ENCODE measurements around the gene HSPD1. TPM values are rescaled to one million over a fixed set of nuclear protein-coding genes. Genes with fewer than 3 reads are reported as not detected.

HSPD1 gene
- total RNA-seq, 1 experiment from 2014 or later = 681 TPM

DNA sequence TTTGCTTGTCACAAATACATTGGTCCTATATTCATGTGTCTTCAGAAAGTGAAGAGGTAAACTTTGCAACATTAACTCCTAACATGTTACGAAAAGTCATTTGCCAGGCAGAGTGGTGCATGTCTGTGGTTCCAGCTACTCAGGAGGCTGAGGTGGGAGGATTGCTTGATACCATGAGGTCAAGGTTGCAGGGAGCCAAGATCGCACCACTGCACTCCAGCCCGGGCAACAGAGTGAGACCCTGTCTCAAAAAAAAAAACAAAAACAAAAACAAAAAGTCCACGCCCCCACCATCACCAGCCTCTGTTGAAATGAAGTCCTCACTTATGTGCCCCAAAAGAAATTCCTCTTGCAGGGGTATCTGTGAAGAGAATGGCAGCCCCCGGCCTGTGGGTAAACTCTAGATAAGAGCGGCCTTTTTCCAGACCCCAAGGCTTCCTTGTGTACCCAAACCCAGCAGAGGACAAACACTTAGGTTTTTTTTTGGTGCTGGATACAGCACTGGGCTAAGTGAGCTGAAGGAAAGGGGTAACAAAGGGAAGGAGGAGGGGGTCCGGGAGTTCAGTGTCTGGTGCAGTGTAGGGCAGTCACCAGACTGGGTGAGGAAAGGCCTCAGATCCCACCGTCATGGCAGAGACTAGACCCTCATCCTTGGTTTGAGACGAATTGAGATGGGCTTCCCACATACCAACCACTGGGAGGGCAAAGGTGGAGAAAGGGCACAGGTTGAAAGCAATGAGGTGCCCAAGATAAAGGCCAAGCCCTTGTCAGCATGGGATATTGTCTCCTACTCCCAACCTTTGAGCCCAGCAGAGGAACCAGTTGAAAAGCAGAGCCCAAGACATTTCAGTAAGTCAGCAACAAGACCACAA is 19.2 kb downstream of the HSPD1 start:
- CTCF ChIA-PET = interaction anchor here (0.6 to 0.7 kb wide), 2 partner anchors 12 to 367 kb away, joined by 3 read pairs; no protein-coding TSS in a partner anchor
- BruUV-seq (replicated peaks) = no TSS peak
- H3K36me3 Mint-ChIP-seq (ENCODE audit: insufficient read depth, unreplicated experiment) = peaks cover 57% of the 10 kb centered on the region

DNA sequence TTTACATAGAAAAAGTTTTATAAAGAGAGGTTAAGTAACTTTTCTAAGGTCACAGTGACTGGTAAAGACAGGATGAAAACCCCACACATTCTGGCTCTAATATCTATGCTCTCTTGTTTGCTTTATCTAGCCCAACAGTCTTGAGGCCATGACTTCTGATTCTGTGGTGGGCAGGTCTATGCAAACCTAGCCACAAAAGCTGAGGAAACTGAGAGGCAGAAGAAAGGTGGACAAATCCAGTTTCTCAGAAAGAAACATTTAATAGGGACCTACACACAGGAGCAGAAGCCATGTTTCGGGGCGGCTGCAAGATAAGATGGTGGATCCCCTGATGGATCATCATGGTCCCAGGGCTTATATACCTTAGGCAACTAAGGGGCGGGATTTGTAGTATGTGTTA is 21.8 kb downstream of the HSPD1 start:
- DNase-seq (ENCODE audit: unreplicated experiment) = no peak
- ChIA-PET CTCF (interaction anchor here (0.6 to 1.0 kb wide), 2 partner anchors 19 to 409 kb away, joined by 3 to 4 read pairs; no protein-coding TSS in a partner anchor), POLR2A (interaction anchor here (1.2 to 1.3 kb wide), 2 partner anchors 18 to 21 kb away, joined by 3 to 4 read pairs; partner anchors contain the start of gene HSPD1)
- no peaks in the 10 kb centered on the region for H3K9me3 Mint-ChIP-seq (ENCODE audit: unreplicated experiment)
- no peak overlapping the region for H3K4me3 Mint-ChIP-seq (ENCODE audit: unreplicated experiment)
- TF ChIP-seq CTCF (IDR thresholded peaks at IDR 0.05; ENCODE audit: unreplicated experiment) = no peak
- no peaks in the 10 kb centered on the region for H3K4me1 Mint-ChIP-seq (ENCODE audit: insufficient read depth, unreplicated experiment)
- BruUV-seq (replicated peaks) = no TSS peak
- peaks cover 64% of the 10 kb centered on the region for H3K36me3 Mint-ChIP-seq (ENCODE audit: insufficient read depth, unreplicated experiment)
- intact Hi-C loops (cut with micrococcal nuclease) = no loop called here
- H3K27ac Mint-ChIP-seq (ENCODE audit: low read depth, unreplicated experiment) = no peak overlapping the region
- no peaks in the 10 kb centered on the region for H3K27me3 Mint-ChIP-seq (ENCODE audit: insufficient read depth, unreplicated experiment)

More for the DNA sequence above, 19.2 kb downstream of the HSPD1 start:
- TF ChIP-seq CTCF (IDR thresholded peaks at IDR 0.05; ENCODE audit: unreplicated experiment) = no peak
- intact Hi-C loops (cut with micrococcal nuclease) = no loop called here
- POLR2A ChIA-PET = interaction anchor here (0.7 kb wide), 1 partner anchor 11 kb away, joined by 3 read pairs; no protein-coding TSS in a partner anchor
- Mint-ChIP-seq H3K4me1 (ENCODE audit: insufficient read depth, unreplicated experiment) (no peaks in the 10 kb centered on the region), H3K27ac (ENCODE audit: low read depth, unreplicated experiment) (no peak overlapping the region), H3K9me3 (ENCODE audit: unreplicated experiment) (no peaks in the 10 kb centered on the region), H3K27me3 (ENCODE audit: insufficient read depth, unreplicated experiment) (no peaks in the 10 kb centered on the region), H3K4me3 (ENCODE audit: unreplicated experiment) (no peak overlapping the region)
- DNase-seq (ENCODE audit: unreplicated experiment) = no peak

GRCh38 chr2:197472166-197472565 is 27.5 kb downstream of the HSPD1 start:
- Mint-ChIP-seq H3K27ac (ENCODE audit: low read depth, unreplicated experiment) (no peak overlapping the region), H3K4me3 (ENCODE audit: unreplicated experiment) (no peak overlapping the region), H3K9me3 (ENCODE audit: unreplicated experiment) (no peaks in the 10 kb centered on the region), H3K4me1 (ENCODE audit: insufficient read depth, unreplicated experiment) (no peaks in the 10 kb centered on the region), H3K27me3 (ENCODE audit: insufficient read depth, unreplicated experiment) (no peaks in the 10 kb centered on the region), H3K36me3 (ENCODE audit: insufficient read depth, unreplicated experiment) (peaks cover 94% of the 10 kb centered on the region)
- DNase-seq (ENCODE audit: unreplicated experiment) = no peak
- intact Hi-C loops (cut with micrococcal nuclease) = no loop called here
- POLR2A ChIA-PET = no interaction called here
- no TSS peak for BruUV-seq (replicated peaks)
- CTCF ChIA-PET = interaction anchor here (0.8 kb wide), 1 partner anchor 10 kb away, joined by 3 read pairs; no protein-coding TSS in a partner anchor
- TF ChIP-seq CTCF (IDR thresholded peaks at IDR 0.05; ENCODE audit: unreplicated experiment) = no peak

DNA sequence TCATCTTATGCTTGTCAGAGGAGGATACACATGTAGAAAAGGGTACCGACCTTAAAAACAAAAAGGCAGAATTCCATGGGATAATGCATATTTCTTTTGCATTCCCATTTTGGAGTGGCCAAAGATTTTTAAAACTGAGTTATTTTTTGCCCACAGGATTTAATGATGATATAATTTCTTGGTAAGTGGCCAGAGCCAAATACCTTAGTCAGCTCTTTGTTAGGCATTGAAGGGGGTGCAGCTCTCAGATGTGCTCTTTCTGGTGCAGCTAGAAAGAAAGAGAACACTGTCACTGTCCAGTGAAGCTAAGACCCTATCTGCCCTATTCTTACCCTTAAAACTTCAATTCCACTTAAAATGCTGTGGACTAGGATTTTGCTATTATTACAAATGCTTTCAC is 35.5 kb downstream of the HSPD1 start:
- POLR2A ChIA-PET = interaction anchor here (0.6 to 1.5 kb wide), 3 partner anchors 11 to 29 kb away, joined by 3 to 6 read pairs (median 4); partner anchors contain the start of genes COQ10B and SF3B1
- H3K4me3 Mint-ChIP-seq (ENCODE audit: unreplicated experiment) = no peak overlapping the region
- BruUV-seq (replicated peaks) = no TSS peak
- no peaks in the 10 kb centered on the region for H3K27me3 Mint-ChIP-seq (ENCODE audit: insufficient read depth, unreplicated experiment)
- intact Hi-C loops (cut with micrococcal nuclease) = no loop called here
- H3K27ac Mint-ChIP-seq (ENCODE audit: low read depth, unreplicated experiment) = no peak overlapping the region
- TF ChIP-seq CTCF (IDR thresholded peaks at IDR 0.05; ENCODE audit: unreplicated experiment) = no peak
- CTCF ChIA-PET = interaction anchor here (1.0 kb wide), 1 partner anchor 9 kb away, joined by 5 read pairs; no protein-coding TSS in a partner anchor
- peaks cover 10% of the 10 kb centered on the region for H3K4me1 Mint-ChIP-seq (ENCODE audit: insufficient read depth, unreplicated experiment)
- H3K36me3 Mint-ChIP-seq (ENCODE audit: insufficient read depth, unreplicated experiment) = peaks cover 90% of the 10 kb centered on the region
- no peak for DNase-seq (ENCODE audit: unreplicated experiment)
- H3K9me3 Mint-ChIP-seq (ENCODE audit: unreplicated experiment) = no peaks in the 10 kb centered on the region

All from MCF 10A (cell line).